NCI-H446 (cell line): ENCODE measurements around the gene UNC119.
"Not testable (repeated sequence)": the region's sequence is repeated elsewhere in the genome, so short reads cannot be mapped to it uniquely, and the experiment has no call there.

Experiments used
- DNase-seq, 2 experiments: peaks; one replicate each; lab custom pipeline; 2025; lab: John Stamatoyannopoulos, UW

UNC119 gene

DNA sequence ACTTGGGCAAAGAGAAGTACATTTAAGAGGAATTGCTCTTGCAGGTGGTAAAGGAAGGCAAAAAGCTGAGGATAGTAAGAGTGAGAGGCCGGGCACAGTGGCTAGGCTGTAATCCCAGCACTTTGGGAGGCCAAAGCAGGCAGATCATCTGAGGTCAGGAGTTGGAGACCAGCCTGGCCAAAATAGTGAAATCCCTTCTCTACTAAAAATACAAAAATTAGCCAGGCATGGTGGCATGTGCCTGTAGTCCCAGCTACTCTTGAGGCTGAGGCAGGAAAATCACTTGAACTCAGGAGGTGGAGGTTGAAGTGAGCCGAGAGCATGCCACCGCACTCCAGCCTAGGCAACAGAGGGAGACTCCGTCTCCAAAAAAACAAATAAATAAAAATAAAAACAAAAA lies 30.1 kb downstream of the UNC119 start:
- not testable (repeated sequence) for DNase-seq

GRCh38 chr17:28521311-28522085 lies 30.9 kb downstream of the UNC119 start:
- no peak for DNase-seq

GRCh38 chr17:28520687-28521086 lies 31.7 kb downstream of the UNC119 start:
- DNase-seq: no peak

DNA sequence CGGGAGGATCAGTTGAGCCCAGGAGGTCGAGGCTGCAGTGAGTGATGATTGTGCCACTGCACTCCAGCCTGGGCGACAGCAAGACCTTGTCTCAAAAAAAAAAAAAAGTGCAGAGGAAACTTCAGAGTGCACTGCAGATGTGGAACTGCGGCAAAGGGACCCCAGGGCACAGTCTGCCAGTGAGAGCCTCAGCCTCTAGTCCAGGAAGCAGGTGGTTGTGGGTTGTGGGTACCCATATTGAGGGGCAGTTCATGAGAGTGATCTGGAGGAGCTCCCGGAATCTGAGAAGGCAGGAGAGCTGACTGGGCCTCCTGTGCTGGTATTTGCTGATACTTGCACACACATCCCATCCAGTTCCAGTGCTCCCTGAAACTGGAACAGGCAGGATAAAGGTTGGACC lies 33.2 kb downstream of the UNC119 start:
- DNase-seq: no peak

DNA sequence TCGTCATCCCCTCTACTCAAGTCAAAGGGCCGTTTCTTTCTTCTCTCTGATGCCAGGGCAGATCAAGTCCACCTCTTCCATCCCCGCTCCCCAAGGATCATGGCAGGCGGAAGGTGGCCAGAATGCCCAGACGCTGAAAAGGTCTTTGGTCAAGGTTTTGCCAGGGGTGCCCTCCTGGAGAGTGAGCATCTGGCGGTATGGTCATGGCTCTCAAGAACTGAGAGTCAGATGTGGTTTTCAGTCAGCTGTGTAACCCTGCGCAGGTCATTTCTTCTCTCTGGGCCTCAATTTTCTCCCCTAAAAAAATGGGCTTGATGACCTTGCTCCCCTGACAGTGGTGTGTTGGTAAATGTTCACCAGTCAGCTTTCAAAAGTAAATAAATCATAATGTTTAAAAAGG lies 33.8 kb downstream of the UNC119 start:
- no peak for DNase-seq

- DNase-seq: no peak
These were observed 34.3 kb downstream of the UNC119 start for GRCh38 chr17:28518132-28518531.

GRCh38 chr17:28515518-28515917 lies 36.9 kb downstream of the UNC119 start:
- DNase-seq: no peak

DNA sequence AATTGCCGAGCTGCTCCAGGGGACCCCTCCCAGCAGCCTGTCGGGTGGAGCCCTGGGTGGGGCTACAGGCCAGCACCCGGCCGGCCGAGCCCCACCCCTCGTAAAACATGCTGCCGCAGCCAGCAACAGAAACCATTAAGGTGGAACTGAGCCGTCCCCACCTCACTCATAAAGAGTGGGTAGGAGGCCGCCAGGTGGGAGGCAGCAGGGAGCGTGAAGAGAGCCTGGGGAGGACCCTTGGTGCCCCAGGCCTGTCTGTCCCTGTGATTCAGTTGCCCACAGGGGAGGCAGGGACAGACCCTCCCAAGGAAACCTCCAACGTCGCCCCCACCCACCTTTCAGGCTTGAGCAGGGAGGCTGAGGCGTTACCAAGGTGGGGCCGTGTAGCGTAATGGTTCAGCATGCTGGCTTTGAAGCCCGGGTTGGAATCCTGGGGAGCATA lies 37.8 kb downstream of the UNC119 start:
- no peak for DNase-seq

- no peak for DNase-seq
These were observed 38.9 kb downstream of the UNC119 start for GRCh38 chr17:28513476-28513875.

GRCh38 chr17:28511858-28512461 lies 40.5 kb downstream of the UNC119 start:
- no peak for DNase-seq

GRCh38 chr17:28509789-28510188 lies 42.6 kb downstream of the UNC119 start:
- no peak for DNase-seq

DNA sequence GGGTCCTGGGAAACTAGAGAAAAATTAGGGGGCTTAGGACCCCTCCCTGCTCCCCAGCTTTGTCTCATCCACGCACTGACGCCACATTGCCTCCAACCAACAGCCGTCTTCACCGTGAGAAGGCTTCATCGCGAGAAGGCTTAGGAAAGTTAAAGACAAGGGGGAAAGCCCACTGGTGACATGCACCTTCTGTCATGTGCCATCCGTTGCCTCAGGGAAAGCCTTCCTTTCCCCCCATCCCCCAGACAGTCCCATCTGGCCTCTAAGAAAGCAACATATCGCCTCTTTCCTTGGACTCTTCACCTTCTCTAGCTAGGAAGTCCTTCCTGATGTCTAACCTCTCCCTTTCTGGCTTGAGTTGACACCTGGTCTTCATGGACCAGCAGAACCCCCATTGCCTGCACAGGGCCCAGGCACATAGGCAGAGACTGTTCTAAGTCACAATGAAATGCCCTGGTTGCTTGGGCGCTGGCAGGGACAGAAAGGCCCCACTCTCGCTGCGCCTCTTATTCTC lies 44.2 kb downstream of the UNC119 start:
- no peak for DNase-seq

- DNase-seq: no peak
These were observed 44.7 kb downstream of the UNC119 start for GRCh38 chr17:28507567-28508203.

DNA sequence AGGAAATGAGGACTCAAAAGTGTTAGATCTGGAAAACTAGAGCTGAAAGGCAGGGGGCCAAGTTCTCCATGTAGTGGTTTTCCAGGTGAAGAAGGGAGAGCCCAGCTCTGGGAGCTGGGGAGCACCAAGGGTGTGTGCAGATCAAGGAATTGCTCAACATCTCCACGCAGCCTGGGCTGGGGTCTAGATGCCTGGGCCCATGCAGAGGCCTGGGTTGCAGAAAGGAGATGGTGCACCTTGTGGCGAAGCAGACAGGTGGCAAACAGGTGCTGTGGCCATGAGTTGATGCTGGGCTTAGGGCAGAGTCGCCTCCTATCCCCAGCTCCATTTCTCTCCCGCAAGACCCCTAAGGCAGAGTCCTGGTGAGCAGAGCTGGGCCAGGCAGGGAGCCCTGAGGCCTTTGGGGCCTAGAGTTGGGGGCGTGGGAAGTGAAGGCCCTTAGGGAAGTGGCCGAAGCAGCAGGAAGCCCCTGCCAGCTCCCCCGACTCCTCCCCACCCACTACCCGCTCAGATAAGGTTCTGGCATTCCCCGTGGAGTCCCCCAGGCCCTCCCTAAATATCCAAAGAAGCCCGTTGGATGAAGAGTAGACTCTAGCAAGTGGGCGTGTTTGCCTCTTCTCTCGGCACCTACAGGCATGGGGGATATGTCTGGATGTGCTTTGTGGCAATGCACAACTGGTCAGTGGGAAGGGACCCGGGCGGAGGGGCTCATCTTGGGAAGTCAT lies 45.5 kb downstream of the UNC119 start:
- no peak for DNase-seq

DNA sequence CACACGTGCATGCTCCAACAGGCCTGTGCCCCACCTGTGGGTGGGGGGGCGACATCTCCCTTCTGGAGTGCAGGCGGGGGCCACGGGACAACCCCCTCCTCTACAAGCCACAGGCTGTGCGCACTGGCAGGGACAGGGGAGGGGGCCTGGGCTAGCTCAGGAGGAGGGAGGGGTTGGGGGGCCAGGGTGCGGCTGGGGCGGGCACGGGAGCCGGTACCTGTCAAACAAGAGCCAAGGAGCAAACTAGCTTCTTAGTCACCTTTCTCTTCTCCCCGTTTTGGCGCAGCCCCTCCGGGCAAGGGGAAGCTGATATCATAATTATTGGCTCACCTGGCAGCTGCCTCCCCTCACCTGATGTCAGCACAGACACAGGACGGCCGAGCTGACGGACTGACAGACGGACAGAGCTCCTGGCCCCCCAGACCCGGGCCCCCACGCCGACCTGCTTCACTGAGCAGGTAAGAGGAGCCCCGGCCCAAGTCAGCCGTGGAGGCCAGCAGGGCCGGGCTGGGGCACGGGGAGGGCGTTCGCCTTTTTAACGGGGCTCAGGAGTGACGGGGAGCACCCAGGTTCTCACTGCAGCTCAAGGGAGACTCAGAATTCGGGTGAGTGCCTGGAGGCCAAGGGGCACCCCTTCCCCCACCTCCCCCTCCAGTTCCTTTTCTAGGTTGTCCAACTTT lies 46.3 kb downstream of the UNC119 start, which contains the start of gene FOXN1:
FOXN1 (plus strand) TSS at position 363 of the 680 bp plus-strand sequence. CDS start 17,622 bp downstream, outside the sequence.
- no peak for DNase-seq

DNA sequence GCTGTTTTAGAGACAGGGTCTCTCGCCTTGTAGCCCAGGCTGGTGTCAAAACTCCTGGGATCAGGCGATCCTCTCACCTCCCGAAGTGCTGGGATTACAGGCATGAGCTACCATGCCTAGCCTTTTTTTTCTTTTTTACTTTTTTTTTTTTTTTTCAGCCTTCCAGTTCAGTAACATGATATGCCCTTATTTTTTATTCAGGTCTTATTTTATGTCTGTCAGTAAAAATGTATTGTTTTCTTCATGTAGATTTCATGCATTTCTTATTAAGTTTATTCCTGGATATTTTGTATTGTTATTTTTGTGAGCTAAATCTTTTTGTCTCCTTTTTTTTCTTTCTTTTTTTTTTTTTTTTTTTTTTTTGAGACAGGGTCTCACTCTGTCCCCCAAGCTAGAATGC lies 49.0 kb downstream of the UNC119 start:
- DNase-seq: no peak

GRCh38 chr17:28501421-28502284 lies 50.8 kb downstream of the UNC119 start:
- no peak for DNase-seq

DNA sequence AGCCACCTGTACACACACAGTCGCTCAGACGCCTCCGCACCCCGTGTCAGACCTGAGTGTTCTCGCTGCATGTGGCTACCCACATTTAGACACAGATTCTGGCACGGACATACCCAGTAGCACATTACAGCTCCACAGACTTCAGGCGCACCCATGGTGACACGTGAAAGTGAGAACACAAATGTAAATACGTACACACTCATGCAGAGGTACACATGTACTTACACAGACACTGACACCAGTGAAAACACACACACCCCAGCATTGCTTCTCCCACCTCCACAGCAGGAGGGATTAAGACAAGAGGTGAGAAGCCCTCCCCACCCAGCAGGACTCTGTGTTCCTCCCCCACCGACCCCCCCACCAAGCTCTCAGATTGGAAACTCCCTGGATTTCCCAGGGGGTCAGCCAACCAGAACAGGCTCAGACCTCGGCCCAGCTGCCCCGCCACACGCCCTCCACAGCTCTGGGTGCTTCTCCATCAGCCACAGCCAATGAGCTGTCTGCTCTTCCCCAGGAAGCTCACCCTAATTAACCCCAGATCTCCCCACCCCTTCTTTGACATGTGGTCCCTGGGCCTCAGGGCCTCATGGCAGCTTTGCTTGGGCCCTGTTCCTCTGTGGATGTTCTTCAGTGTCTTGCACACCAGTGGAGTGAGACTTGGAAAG lies 51.6 kb downstream of the UNC119 start:
- no peak for DNase-seq

DNA sequence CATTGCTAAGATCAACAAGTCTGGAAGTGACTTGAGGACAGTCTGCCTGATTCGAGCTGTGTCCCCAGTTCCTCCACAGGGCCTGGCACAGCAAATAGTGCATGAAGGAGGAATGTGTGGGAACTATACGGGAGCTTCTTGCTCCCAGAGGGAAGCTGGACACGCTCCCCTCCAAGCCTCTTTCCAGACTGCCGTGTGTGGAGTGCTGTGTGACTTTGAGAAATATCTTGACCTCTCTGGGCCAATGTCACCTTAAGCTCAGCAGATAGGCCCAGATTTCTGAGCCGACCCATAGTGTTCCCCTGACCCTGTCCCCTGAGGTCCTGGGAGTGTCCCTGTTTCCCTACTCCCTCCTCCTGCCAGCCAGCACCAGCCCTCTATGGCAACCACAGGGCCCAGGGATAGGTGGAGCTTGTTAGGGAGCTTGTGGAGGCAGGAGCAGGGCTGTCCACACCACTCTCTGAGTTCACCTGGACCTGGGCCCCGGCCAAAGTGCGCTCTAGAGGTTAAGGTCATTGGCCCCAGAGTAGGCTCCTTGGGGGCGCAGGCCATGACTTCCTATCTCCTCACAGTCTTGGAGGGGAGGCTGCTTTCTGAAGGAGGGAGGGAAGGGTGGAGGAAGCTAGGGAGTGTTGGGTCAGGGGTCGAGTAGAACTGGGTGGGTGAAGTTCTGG lies 52.6 kb downstream of the UNC119 start:
- no peak for DNase-seq

- no peak for DNase-seq
These were observed 53.1 kb downstream of the UNC119 start for GRCh38 chr17:28499364-28499664.
